Measurements from ENCODE around the gene TRPM3.

The TRPM3 gene

GRCh38 chr9:71121275-71122021 lies at the start of gene TRPM3:
Gene TRPM3 (minus strand): TSS chr9:71121621. CDS start chr9:71121354, 267 bp downstream.
- DNase-seq (ENCODE audit: low spot score) = no peak

- no peak for DNase-seq (ENCODE audit: low spot score)
Measured at GRCh38 chr9:71168418-71168817, 47.0 kb upstream of the TRPM3 start.

DNA sequence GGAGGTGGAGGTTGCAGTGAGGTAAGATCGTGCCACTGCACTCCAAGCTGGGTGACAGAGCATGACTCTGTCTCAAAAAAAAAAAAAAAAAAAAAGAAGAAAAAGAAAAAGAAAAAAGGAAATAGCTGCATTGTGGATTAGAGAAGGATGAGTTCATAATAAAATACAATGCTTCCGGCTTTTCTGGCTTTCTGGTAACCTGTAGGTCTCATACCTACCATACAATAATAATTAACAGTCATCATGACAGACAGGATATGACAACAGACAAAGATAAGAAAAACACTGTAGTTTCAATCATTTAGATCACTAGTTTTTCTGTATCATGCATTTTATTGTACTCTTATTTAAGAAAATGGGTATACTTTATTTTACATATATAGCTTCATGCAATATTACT lies 40.7 kb upstream of the TRPM3 start:
- DNase-seq (ENCODE audit: low spot score) = no peak

- DNase-seq (ENCODE audit: low spot score) = no peak
Measured at GRCh38 chr9:71157731-71158130, 36.3 kb upstream of the TRPM3 start.

DNA sequence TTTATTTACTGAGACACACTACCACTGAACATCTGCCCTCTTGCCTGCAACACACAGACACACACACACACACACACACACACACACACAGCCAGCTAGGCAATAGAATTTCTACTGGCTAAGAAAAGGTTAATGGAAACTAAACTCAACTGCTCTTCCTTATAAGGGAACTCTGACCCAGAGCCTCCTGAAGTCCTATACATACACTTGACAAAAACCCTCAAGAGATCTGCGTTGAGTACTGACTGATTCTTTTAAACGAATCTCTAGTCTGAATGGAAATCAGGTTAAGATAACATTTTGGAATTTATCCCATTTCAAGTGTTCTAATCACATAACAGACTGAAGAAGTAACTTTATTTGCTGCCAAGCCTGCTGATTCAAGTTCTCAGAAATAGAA lies 25.9 kb upstream of the TRPM3 start:
- DNase-seq (ENCODE audit: low spot score) = no peak

DNA sequence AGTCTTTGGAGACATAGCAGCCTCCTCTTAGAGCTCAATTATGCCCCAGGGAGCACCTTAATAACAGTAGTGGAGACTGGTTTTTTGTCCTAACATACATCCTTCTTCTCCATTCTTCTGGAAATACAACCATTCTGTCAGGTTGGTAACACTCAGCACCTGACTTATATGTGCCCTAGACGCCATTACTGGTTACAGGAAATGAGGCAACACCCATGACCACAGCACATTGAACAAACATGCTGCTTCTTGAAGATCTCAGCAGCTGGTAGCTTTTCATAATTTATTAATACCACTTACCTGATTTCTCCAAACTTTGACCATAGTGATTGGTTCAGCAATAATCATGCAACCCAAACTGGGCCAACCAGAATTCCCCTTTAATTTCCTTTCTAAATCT lies 25.1 kb upstream of the TRPM3 start:
- DNase-seq (ENCODE audit: low spot score) = no peak

DNA sequence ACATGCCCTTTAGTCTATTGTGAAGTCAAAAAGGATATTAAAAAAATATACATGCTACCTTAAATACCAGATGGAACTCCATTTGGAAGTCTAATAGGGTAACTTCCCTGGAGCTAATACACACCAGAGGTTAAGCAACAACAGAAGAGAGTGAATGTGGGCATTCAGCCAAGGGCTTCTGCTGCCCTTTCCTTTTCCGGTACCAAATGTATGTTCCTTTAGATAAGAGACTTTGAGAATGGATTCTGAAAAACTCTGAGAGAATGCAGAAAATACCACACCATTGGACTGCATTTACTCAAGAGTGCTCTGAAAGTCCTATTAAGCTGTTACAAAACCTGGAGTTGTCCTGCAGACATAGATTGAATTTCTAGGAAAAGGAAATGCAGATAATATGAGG lies 23.8 kb upstream of the TRPM3 start:
- no peak for DNase-seq (ENCODE audit: low spot score)

- no peak for DNase-seq (ENCODE audit: low spot score)
Measured at GRCh38 chr9:71144495-71144894, 23.1 kb upstream of the TRPM3 start.

- DNase-seq (ENCODE audit: low spot score) = no peak
Measured at GRCh38 chr9:71136696-71137095, 15.3 kb upstream of the TRPM3 start.

DNA sequence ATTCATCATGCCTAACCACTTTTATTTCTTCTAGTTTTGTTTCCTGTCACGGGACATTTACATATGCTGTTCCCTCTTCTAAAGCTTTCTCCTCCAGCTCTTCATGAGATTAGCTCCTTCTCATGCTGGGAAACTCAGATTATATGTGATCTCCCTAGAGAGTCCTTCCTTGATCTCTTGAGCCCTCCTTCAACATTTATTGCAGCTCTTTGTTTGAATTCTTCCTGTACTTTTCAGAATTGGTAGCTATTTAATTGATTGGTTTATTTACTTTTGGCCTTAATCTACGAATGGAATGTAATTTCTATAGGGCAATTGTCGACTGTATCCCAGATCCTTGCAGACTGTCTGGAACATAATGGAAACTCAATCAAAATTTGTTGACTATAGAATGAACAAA lies 9.7 kb upstream of the TRPM3 start:
- DNase-seq (ENCODE audit: low spot score) = no peak

DNA sequence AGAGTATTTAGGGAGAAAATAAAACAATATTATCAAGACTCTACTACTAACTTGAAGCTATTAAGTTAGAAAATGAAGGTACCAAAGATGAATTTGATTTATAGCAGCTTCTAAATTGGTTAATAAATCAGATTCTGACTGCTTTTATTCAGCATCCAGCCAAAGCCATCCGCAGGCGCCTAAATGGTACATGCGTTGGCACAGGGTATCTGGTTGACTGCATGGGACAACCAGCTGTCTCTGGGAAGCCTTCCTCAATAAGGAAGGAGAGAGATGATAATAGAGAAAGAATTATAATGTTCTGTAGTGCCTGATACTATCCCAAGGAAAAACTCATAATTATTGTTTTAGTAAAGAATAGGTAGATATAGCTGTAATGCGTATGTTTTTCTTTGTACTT lies 9.1 kb upstream of the TRPM3 start:
- DNase-seq (ENCODE audit: low spot score) = no peak

DNA sequence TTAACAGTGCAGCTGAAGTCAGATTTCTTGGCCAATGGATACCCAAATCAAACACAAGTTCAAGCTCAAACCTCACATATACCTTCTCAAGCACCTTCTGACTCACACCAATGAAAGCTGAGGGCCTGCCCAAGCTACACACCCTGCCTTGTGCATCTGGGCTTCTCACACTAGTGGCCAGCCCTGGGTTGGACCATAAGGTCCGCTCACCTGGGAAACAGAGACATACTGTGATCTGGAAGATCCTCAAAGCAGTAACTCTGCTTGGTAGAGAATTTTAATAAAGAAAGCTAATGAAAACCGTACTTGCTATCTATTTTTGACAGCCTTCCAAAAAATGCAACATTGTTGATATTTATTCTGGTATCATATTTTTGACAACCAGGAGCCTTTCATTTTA lies 7.4 kb upstream of the TRPM3 start:
- no peak for DNase-seq (ENCODE audit: low spot score)

GRCh38 chr9:71127301-71127700 lies 5.9 kb upstream of the TRPM3 start:
- no peak for DNase-seq (ENCODE audit: low spot score)

- no peak for DNase-seq (ENCODE audit: low spot score)
Measured at GRCh38 chr9:71122421-71122820, 1.0 kb upstream of the TRPM3 start.

- DNase-seq (ENCODE audit: low spot score) = no peak
Measured at GRCh38 chr9:71122022-71122275, 528 bp upstream of the TRPM3 start.

- DNase-seq (ENCODE audit: low spot score) = no peak
Measured at GRCh38 chr9:71120501-71121247, 747 bp downstream of the TRPM3 start.

DNA sequence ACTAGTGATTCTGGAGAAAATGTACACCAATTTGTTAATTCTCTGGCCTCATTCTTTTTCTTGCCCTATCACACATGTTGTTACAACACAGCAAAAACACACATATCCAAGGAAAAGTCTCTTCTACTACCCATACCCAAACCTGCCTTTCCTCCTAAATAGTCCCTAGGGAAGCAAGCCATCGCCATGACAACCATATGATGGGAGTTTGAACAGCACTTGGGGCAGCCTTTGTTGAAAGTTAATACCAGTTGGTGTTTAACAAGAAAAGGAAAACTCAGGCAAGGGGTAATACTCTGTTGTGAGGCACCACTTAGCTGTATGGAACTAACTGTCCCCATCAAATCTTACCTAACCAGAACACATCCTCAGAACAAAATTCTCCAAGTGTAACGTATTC lies 1.7 kb downstream of the TRPM3 start:
- DNase-seq (ENCODE audit: low spot score) = no peak

DNA sequence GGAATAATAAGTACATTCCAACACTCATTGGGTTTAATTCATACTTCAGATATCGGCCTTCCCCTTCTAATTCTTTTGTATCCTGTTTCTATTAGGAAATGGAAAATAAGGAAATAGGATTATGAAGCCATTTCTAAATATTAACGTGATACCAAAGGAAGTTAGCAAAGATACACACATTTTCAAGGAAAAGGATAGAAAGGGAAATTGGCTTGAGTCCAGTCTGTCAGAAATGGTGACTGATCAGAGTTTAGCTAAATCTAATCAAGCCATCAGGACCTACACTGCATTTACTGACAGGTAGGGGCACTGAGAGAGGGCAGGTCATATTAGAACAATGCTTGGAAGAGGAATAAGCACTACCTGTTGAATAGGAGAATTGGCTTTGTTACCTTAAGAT lies 3.1 kb downstream of the TRPM3 start:
- no peak for DNase-seq (ENCODE audit: low spot score)

GRCh38 chr9:71115448-71115975 lies 5.9 kb downstream of the TRPM3 start:
- DNase-seq (ENCODE audit: low spot score) = no peak

DNA sequence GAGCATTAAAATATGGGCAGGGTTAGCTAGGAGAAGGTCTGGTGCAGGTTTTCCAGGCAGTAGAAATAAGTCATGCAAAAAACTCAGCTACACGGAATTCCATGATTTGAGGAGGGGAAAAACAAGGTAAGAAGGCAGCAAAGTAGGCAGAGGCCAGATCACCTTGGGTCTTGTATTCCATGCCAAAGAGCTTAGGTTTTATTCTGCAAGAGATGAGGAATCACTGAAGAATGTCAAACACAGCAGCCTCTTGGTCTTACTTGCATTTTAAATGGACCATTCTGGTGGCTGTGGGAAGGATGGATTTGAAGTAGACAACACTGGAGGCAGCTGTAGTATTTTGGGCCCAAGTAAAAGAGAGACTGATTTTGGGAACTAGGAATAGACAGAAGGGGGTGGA lies 8.6 kb downstream of the TRPM3 start:
- no peak for DNase-seq (ENCODE audit: low spot score)

DNA sequence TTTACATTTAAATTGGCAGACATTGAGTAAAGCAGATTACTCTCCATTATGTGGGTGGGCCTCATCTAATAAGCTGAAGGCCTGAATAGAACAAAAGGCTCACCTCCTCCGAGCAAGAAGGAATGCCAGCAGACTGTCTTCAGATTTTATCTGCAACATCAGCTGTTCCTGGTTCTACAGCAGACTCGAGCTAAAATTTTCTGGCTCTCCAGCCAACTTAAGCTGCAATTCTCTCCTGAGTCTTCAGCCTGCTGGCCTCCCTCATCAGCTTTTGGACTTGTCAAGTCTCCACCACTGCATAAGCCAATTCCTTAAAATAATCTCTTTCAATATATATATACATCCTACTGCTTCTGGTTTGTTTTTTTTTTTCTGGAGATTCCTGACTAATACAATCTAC lies 12.5 kb downstream of the TRPM3 start:
- DNase-seq (ENCODE audit: low spot score) = no peak

DNA sequence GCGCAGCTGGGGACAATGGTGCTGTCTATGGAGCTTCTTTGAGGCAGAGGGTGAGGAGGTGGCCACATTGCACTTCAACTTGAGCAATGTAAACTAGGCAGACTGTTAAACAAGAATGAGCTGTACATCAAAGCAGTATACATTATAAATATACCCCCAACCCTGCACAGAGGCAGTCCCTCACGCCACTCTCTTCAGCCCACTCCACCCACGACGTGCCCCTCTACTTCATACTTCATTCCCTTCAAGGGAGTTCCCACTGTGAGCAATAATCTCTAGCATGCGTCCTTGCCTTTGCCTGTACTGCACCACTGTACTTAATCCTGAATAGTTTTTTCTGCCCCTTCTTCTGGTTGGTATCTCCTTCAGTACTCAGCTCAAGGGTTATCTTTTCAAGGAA lies 14.4 kb downstream of the TRPM3 start:
- DNase-seq (ENCODE audit: low spot score) = no peak

DNA sequence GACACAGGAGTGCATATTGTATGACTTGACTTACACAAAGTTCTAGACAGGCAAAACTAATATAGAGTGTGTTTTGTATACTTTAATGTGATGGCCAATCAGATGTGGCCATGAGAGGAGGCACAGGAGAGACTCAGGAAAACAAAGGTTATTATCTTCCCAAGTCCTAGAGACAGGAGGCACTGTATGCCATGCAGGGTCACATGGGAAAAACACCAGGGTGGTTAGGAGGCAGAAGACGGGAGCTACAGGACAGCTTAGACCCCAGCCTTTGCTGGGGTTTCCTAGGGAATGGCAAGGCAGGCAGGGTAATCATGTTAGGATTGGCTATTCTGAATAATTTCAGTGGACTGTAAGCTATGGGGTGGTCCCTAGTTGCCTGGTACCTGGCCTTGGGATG lies 16.2 kb downstream of the TRPM3 start:
- DNase-seq (ENCODE audit: low spot score) = no peak

DNA sequence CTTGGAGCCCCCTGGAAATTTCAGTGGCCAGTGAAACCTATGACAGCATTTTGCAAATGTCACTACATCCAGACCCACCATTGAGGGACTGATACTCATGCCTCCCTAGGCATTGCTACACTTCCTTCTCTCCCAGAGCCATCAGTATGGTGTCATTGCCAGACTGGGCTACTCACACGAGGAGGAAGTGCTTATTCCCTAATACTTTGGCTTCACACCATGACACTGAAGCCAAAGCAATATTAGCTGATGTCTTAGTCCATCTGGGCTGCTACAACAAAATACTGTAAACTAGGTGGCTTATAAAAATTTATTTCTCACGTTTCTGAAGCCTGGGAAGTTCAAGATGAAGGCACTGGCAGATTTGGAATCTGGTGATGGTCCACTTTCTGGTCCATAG lies 22.6 kb downstream of the TRPM3 start:
- DNase-seq (ENCODE audit: low spot score) = no peak

All from CD4-positive, alpha-beta T cell treated with Interleukin-6 at 100 ng/mL for 8 hours (primary cell).